Lower leg skin (tissue), 4 donors: ENCODE data around the gene ENDOU. TPM values are rescaled to one million over a fixed set of nuclear protein-coding genes. Genes with fewer than 3 reads are reported as not detected.
"Not testable (repeated sequence)": the region's sequence is repeated elsewhere in the genome, so short reads cannot be mapped to it uniquely, and the experiment has no call there.

Experiments used
- DNase-seq, 2 donors: peaks; one replicate each; pipeline ENCODE4 v3.0.0-alpha.2; 2019; ENCODE audit warnings: low spot score in 2 of 2
- H3K4me3 ChIP-seq: fragments of 200-600 bp; sonication (generic); 2 replicates; pipeline ENCODE4 v1.5.1; 2017; ENCODE audit warnings: mild to moderate bottlenecking, low read depth; ENCODE audit not compliant: poor library complexity, severe bottlenecking
- POLR2A ChIP-seq, 2 donors: fragments of 450-650 bp; IDR thresholded peaks; one replicate each; pipeline ENCODE4 v1.6.1; 2016 to 2017; ENCODE audit warnings: antibody characterized with exemption in 2 of 2, mild to moderate bottlenecking in 1 of 2, moderate library complexity in 1 of 2
- WGBS, 2 donors: methylation state at CpG; one replicate each; pipeline ENCODE4 v1.1.5; 2018; 5-methylcytosine and 5-hydroxymethylcytosine counted together
- intact Hi-C: fragments of 100-400 bp; cut with DNase I; formaldehyde crosslinking; loops from one replicate; pipeline ENCODE4 v1.15.0; 2023; ENCODE audit warnings: low total_unique reads
- total RNA-seq, 4 donors: library from RNA; depleted of rRNA; stranded (reverse); fragments of >200 nt; gene quantifications; one replicate each; pipeline ENCODE4 v1.1.0, GENCODE V29; 2016
- TF ChIP-seq, protein P1 (sequence below), 3 donors: fragments of 450-650 bp; IDR thresholded peaks; one replicate each; pipeline ENCODE4 v1.5.1; 2016; ENCODE audit warnings: antibody characterized with exemption in 3 of 3, mild to moderate bottlenecking in 3 of 3, moderate library complexity in 2 of 3

ENDOU gene
- total RNA-seq, 4 donors from 2014 or later, result 6.4 to 30.5 (median 17.8) TPM

DNA sequence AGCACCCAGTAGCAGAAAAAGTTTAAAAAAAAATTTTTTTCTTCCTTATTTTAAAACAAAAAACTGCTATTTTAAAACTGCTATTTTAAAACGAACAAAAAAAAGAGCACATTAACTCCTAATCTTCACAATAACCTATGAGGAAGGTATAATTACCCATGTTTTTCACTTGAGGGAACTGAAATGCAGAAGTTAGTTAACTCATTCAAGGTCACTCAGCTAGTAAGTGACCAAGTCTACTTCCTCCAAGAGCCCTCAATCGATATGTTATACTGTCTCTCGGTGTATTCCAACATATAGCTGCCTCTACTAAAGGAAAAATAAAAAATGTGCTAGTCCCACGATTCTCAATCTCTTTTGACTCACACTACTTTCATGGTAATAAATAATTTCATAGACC is 27.2 kb downstream of the ENDOU start:
- H3K4me3 ChIP-seq, result no peak overlapping the region
- intact Hi-C loops, result no loop called here
- TF ChIP-seq, protein P1, sequence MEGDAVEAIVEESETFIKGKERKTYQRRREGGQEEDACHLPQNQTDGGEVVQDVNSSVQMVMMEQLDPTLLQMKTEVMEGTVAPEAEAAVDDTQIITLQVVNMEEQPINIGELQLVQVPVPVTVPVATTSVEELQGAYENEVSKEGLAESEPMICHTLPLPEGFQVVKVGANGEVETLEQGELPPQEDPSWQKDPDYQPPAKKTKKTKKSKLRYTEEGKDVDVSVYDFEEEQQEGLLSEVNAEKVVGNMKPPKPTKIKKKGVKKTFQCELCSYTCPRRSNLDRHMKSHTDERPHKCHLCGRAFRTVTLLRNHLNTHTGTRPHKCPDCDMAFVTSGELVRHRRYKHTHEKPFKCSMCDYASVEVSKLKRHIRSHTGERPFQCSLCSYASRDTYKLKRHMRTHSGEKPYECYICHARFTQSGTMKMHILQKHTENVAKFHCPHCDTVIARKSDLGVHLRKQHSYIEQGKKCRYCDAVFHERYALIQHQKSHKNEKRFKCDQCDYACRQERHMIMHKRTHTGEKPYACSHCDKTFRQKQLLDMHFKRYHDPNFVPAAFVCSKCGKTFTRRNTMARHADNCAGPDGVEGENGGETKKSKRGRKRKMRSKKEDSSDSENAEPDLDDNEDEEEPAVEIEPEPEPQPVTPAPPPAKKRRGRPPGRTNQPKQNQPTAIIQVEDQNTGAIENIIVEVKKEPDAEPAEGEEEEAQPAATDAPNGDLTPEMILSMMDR (IDR thresholded peaks at IDR 0.05), result no peak
- no peak for TF ChIP-seq POLR2A (IDR thresholded peaks at IDR 0.05)
- DNase-seq, result no peak
- 85 to 89% methylated on average over 4 of the region's 4 CpGs for WGBS, 2 donors

DNA sequence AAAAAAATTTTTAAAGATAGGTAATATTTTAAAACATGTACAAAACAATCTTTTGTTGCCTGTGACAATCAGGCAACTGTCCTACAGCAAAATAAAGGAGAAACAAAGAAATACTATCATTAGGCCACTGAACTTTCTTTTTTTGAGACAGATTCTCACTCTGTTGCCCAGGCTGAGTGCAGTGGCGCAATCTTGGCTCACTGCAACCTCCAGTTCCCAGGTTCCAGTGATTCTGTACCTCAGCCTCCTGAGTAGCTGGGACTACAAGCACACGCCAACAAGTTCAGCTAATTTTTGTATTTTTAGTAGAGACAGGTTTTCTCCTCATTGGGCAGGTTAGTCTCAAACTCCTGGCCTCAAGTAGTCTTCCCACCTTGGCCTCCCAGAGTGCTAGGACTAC is 36.1 kb downstream of the ENDOU start:
- TF ChIP-seq, protein P1 (IDR thresholded peaks at IDR 0.05), result no peak
- no peak for TF ChIP-seq POLR2A (IDR thresholded peaks at IDR 0.05)
- no peak overlapping the region for H3K4me3 ChIP-seq
- DNase-seq, result no peak
- 92 to 95% methylated on average over 2 of the region's 2 CpGs for WGBS, 2 donors
- intact Hi-C loops, result no loop called here

DNA sequence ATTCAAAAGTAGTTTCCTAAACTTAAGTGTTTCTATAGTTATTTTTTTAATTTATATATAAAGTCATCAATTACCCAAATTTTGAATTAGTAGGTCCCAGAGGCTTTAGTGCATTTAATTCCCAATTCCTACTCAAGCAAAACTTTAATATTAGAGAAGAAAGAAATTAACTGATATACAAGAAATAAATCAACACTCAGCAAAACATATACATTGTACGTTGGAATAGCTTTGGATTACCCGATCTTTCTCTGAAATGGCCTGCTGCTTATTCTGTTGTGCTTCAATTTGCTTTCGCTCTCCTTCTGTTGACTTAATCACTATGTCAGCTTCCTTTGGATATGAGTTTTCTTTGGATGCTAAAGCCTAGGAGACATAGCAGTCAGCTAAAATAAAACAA is 37.7 kb downstream of the ENDOU start:
- intact Hi-C loops, result no loop called here
- no peak overlapping the region for H3K4me3 ChIP-seq
- WGBS, 2 donors, result 78 to 94% methylated on average over 3 of the region's 3 CpGs
- DNase-seq, result no peak
- no peak for TF ChIP-seq POLR2A (IDR thresholded peaks at IDR 0.05)
- TF ChIP-seq, protein P1 (IDR thresholded peaks at IDR 0.05), result no peak

DNA sequence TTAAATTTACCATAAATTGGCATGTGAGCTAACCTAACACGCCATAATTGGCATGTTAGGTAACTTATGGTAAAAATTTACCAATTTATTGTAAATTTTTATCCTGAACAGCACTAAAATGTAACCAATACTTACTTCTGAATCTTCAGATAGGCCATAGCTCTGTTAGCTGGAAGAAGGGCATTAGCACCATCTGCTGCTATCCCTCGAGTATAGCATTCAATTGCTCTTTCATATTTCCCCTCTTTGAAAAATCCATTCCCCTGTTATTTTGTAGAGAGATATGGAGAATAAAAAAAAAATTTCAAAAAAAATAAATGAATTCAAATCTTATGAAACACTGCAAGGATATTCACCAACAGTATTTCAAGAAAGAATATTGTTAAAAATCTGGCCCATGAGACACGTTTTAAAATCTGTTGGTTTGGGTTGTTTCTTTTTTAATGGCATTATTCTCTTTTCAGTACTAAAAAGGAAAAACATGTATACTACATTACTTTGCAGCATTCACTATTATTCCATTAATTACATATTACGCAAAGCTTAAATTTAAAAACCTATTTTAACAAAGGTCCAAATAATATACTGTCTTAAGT is 38.5 kb downstream of the ENDOU start:
- intact Hi-C loops, result no loop called here
- 71 to 78% methylated on average over 4 of the region's 4 CpGs for WGBS, 2 donors
- TF ChIP-seq POLR2A (IDR thresholded peaks at IDR 0.05), result no peak
- TF ChIP-seq, protein P1 (IDR thresholded peaks at IDR 0.05), result no peak
- no peak overlapping the region for H3K4me3 ChIP-seq
- DNase-seq, result no peak

DNA sequence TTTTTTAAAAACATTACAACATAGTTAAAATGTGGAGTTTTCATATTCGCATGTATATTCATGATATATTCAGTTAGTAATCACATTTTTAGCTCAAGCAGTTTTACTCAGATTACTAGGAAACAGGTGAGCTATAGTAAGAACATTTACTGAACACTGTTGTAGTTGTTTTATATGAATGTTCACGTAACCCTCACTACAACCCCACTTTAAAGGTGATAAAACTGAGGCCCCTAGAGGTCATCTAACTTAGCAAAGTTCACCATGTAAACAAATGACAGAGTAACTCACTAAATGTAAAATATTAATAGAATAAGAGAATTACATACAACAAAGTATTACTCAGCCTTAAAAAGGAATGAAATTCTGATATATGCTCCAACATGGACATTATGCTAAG is 45.5 kb downstream of the ENDOU start:
- intact Hi-C loops, result no loop called here
- 98 to 100% methylated on average over 2 of the region's 2 CpGs for WGBS, 2 donors
- DNase-seq, result no peak
- H3K4me3 ChIP-seq, result no peak overlapping the region
- TF ChIP-seq POLR2A (IDR thresholded peaks at IDR 0.05), result no peak
- TF ChIP-seq, protein P1 (IDR thresholded peaks at IDR 0.05), result no peak

DNA sequence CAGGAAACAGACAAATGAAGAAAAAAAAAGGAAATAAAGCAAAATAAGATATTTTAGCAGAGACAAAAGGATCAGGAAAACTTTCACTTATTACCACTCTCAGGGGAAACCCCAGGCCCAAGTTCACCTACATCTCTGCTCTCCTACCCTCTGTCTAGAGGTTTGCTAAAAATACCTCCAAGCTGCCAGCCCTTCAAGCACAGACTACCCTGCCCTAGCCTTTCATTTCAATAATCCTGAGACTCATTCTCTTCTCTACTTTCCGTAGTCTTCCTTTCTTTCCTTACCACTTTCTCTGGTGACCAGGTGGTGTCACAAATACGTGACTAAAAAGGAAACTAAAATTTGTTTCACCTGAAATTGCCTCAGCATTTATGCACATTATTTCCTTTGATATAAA is 53.2 kb downstream of the ENDOU start:
- TF ChIP-seq POLR2A (IDR thresholded peaks at IDR 0.05), result no peak
- TF ChIP-seq, protein P1 (IDR thresholded peaks at IDR 0.05), result no peak
- H3K4me3 ChIP-seq, result no peak overlapping the region
- intact Hi-C loops, result no loop called here
- DNase-seq, result no peak
- 92 to 100% methylated on average over 2 of the region's 2 CpGs for WGBS, 2 donors

DNA sequence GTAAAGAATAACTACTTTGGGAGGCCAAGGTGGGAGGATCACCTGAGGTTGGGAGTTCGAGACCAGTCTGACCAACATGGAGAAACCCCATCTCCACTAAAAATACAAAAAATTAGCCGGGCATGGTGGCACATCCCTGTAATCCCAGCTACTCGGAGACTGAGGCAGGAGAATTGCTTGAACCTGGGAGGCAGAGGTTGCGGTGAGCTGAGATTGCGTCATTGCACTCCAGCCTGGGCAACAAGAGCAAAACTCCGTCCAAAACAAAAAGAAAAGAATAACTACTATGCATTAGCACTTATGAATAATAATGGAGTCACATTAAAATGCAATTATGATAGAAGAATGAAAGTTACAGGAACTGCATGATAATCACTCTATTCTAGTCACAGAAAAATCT is 57.4 kb downstream of the ENDOU start:
- intact Hi-C loops, DNase-seq, H3K4me3 ChIP-seq: not testable (repeated sequence)
- WGBS, 2 donors, result 97 to 98% methylated on average over 6 of the region's 6 CpGs
